ENCODE results near the gene LRRC2.

DNA sequence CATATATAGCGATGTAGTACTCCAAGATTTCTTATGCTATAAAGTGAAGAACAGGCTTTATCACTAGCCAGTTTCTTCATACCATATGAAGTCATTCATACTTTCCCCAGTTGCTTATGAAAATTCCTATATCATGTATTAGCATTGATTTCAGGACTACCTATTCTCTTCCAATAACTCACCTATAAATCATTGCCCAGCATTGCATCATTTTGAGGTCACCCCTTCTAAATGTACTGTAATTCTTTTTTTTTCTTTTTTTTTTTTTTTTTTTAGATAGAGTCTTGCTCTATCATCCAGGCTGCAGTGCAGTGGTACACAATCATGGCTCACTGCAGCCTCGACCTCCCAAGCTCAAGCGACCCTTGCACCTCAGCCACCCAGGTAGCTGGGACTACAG is 41.3 kb downstream of the LRRC2 start:
- no peak for TF ChIP-seq POLR2A (IDR thresholded peaks at IDR 0.05)
- TF ChIP-seq, protein P1, sequence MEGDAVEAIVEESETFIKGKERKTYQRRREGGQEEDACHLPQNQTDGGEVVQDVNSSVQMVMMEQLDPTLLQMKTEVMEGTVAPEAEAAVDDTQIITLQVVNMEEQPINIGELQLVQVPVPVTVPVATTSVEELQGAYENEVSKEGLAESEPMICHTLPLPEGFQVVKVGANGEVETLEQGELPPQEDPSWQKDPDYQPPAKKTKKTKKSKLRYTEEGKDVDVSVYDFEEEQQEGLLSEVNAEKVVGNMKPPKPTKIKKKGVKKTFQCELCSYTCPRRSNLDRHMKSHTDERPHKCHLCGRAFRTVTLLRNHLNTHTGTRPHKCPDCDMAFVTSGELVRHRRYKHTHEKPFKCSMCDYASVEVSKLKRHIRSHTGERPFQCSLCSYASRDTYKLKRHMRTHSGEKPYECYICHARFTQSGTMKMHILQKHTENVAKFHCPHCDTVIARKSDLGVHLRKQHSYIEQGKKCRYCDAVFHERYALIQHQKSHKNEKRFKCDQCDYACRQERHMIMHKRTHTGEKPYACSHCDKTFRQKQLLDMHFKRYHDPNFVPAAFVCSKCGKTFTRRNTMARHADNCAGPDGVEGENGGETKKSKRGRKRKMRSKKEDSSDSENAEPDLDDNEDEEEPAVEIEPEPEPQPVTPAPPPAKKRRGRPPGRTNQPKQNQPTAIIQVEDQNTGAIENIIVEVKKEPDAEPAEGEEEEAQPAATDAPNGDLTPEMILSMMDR (IDR thresholded peaks at IDR 0.05): no peak
